Measurements from ENCODE around the gene BBIP1.

Gene BBIP1

DNA sequence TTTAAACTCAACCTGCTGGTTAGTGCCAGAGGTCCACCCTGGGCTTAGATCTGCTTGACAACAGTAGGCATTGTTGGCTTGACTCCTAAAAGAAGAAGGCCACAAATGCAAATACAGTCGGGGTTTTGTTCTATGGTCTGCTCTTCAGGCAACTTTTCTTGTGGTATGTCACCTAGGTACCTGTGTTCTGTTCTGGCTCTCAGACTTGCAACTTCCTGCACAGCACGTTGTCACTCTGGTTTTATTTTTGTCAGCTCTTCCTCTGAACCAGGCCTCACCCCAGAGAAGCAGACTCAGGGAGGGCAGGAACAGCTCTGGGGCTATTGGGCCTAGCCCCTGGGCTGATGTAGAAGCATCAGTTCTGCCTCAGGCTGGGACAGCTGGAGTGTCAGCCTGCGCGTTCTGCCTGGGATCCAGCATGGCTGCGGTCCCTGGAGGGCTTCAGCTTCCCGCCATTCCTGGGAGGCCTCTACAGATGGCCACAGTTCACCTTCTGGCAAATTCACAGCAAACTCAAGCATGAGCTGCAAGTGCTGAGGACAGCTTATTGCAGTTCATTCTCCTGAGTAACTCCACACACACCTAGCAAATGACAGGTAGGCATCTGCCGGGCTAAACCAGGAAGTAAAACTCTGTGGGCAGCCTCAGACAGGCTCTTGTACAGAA lies 58.3 kb downstream of the BBIP1 start:
- no peak for DNase-seq

DNA sequence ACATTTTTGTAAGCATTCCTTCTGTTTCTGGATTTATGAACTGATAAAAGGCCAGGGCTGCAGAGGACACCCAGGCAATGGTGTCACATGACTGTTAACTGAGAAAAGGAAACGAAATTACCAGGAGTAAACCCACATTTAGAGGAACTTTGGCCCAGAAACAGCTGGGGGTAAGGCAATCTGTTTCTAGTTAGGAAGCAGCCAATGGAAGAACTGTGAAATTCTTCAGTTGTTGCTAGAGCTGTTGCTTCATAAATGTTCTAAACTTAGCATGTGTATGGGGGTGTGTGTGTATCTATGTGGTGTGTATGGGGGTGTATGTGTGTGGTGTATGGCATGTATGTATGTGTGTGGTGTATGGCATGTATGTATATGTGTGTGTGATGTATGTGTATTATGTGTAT lies 59.0 kb downstream of the BBIP1 start:
- DNase-seq: no peak

DNA sequence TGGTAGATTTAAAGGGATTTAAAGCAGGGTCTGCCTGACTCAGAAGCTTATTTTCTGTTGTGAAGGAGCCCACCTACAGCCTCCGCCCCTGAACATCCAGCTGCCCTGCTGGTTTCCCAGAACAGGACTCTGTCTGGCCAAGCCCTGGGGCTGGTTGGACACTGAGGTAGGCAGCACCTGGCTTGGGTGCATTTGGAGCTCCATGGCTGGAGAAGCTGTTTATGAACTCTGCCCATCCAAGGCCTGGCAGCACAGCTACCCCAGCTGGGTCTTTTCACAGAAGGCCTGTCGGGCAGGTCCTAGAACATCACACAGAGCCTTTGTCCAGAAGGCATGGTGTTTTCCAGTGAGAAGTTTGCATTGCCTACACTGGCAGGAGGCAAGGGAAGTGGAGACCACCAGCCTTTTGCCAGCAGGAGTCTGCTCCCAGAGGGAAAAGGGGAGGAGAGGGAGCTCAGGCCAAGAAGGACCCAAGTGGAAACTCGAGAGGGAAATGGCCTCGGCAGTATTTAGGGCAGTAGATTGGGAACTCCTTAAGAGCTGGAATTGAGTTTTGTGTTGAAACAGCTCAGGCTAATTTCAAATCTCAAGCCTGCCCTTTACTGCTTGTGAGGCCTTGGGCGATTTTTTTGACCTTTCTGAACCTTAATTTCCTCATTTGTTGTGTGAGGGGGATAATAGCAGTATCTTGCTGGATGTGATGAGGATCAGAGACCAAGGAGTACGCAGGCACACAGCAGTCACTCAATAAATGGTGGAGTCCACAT lies 59.6 kb downstream of the BBIP1 start:
- DNase-seq: no peak

DNA sequence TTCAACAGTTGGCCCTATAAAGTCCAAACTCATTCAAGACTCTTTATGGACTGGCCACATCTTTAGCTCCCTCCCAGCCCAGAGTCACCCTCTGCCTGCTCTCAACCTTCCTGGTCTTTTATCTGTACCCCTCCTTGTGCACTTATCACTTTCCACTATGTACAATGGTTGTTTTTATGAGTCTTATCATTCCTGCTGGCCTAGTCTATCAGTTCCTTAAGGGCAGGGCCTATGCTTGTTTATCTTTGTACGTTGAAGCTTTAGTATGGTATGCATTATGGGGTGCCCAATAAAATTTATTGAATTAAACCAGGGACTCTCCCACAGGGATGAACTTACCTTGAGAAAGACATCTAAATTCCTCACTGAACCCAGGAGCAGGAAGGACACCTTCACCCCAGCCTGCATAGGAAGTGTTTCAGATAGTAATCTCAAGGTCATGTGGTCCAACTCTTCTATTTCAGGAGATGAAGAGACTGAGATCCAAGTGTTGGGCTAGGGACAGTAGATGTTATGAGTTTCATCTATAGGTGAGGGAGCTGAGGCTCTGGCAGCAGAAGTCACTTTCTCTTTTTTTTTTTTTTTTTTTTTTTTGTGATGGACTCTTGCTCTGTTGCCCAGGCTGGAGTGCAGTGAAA lies 60.6 kb downstream of the BBIP1 start:
- DNase-seq: no peak

- DNase-seq: peak; percentile 17 to 43
Measured at GRCh38 chr10:110857265-110858171, 61.5 kb downstream of the BBIP1 start.

DNA sequence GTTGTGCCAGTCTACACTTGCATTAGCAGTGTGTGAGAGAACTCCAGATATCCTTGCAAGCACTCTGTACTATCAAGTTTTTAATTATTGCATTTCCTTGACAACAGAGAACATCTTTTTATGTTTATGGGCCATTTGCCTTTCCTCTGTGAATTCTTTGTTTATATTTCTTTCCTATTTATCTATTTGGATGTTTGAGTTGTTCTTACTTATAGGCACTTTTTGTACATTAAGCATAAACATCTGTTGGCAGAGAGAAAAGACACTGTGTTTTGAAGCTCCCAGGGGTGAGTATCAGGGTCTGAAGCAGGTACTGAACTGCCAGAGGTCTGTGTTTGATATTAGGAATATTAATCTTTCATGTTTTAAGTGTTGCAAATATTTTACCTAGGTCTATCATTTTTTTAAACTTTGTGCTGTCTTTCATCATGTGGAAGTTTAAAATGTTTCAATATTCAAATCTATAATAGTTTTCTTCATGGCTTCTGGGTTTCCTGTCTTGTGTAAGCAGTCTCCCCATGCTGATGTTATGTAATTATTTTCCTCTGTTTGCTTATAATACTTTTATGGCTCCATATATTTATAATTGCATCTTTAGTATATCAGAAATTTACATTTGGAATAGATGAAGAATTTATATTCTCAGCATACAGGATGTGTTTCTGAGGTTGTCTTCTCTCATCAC lies 64.9 kb downstream of the BBIP1 start:
- no peak for DNase-seq

DNA sequence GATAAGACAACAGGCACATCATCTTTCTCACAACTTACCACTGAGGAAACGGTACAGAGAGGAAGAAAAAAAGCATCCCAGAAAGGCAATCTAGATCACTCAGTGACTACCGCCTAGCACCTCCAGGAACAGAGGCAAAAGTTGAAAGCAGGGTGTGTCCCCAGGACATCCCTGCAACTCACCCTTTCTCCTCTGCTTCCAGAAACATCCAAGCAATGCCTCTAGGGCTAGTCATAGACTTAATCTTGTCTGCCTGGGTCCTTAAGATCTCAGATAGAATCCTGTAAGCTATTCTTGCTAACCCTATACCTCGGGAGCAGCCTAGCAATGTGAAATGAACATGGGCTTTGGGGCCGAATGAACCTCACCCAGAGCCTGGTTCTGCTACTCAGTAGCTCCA lies 66.0 kb downstream of the BBIP1 start:
- no peak for DNase-seq

- DNase-seq: no peak
Measured at GRCh38 chr10:110852255-110852896, 66.6 kb downstream of the BBIP1 start.

DNA sequence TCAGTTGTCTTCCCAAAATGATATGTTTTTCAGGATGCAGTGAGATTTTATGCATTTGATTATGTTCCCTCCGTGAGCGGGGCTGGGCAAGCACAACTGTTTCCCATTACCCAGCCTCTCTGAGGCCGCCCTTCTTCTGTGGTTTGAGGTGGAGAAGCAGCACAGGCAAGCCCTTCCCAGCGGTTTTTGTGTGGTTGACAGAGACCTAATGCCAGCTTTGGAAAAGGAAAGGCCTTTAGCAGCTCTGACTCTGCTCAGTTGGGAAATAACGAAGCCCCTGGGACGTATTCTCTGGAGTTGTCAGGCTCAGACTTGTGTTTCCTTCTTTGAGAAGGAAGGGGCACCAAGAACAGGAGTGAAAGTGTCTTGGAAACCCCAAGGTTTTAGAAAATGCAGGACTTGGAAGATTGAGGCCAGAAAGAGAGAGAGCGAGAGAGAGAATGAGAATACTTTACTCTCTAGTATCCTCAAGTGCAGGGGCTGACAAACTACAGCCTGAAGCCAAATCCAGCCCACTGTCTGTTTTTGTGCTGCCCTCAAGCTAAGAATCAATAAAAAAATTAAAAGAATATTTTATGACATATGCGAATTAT lies 67.9 kb downstream of the BBIP1 start:
- DNase-seq: no peak

GRCh38 chr10:110850099-110850498 lies 68.9 kb downstream of the BBIP1 start:
- no peak for DNase-seq

All from NCI-H2081 (cell line).